ENCODE results near the gene TOP2A. TPM values are rescaled to one million over a fixed set of nuclear protein-coding genes. Genes with fewer than 3 reads are reported as not detected.

TOP2A gene
- total and polyA plus RNA-seq, 9 of the 15 experiments (the other 6 are each of a cell fraction or from before 2014, with no cell fraction given) = 133 to 347 (median 259) TPM

GRCh38 chr17:40345161-40345993 is 72.3 kb downstream of the TOP2A start (continued):
- TF ChIP-seq FOXP4 (CRISPR knock-in tag; IDR thresholded peaks at IDR 0.05; ENCODE audit: borderline replicate concordance) = no peak
- 0 out of 2 replicates have a peak, but pooled peaks have one; percentile 4 for TF ChIP-seq GATAD2B (IDR thresholded peaks at IDR 0.05; ENCODE audit: borderline replicate concordance)
- peak; percentile 52 for TF ChIP-seq VEZF1 (CRISPR knock-in tag; IDR thresholded peaks at IDR 0.05)
- TF ChIP-seq CGGBP1 (CRISPR knock-in tag; IDR thresholded peaks at IDR 0.05) = no peak
- TF ChIP-seq CHD7 (IDR thresholded peaks at IDR 0.05; ENCODE audit: low read depth, low read length) = no peak
- TF ChIP-seq ARID1B (IDR thresholded peaks at IDR 0.05) = peak; percentile 54
- no peak for TF ChIP-seq HES1 (IDR thresholded peaks at IDR 0.05; ENCODE audit: low read depth)
- no peak for TF ChIP-seq JUNB (CRISPR knock-in tag; conservative IDR thresholded peaks at IDR 0.05)
- peak; percentile 63; the same call in 1 of the 2 replicates for TF ChIP-seq RNF2 (IDR thresholded peaks at IDR 0.05)
- peak in 1 of 2 experiments; percentile 38; a peak in 3 of 4 replicates for TF ChIP-seq NRF1 (conservative IDR thresholded peaks at IDR 0.05 in 1 of 2, IDR thresholded peaks at IDR 0.05 in 1 of 2)
